Raji (cell line): ENCODE measurements around the gene C19orf47.

Experiments
- POLR2A ChIP-seq: IDR thresholded peaks from 2 replicates; pipeline ENCODE4 v1.6.1; 2011; ENCODE audit warnings: low read depth, low read length, control low read depth; ENCODE audit not compliant: insufficient read depth

C19orf47 gene

DNA sequence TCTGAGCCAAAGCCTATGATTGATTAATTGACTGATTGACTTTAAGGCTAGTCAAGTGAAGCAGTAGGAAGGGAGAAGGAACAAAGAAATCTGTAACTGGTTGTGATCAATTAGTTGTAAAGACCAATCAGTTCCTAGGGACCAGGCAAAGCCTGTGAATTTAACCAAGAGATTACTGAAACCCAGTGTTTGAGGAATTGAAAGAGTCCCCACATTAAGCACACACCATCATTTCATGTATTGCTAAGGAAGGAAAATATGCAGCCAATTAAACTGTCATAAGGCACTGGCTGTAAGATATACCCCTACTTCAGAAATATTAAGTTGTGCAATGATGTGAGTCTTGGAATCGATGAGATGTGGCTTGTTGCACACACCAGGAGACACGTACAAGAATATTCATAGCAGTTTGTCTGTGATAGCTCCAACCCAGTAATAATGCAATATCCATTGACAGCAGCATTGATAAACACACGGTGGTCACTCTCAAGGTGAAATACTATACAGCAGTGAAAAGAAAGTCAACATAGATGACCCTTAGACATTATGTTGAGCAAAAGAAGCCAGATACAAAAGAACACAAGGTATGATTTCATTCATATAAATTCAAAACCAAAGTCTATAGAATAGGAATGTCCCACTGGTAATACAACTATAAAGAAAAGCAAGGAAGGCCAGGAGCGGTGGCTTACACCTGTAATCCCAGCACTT, 9.0 kb downstream of the C19orf47 start:
- TF ChIP-seq POLR2A = no peak

DNA sequence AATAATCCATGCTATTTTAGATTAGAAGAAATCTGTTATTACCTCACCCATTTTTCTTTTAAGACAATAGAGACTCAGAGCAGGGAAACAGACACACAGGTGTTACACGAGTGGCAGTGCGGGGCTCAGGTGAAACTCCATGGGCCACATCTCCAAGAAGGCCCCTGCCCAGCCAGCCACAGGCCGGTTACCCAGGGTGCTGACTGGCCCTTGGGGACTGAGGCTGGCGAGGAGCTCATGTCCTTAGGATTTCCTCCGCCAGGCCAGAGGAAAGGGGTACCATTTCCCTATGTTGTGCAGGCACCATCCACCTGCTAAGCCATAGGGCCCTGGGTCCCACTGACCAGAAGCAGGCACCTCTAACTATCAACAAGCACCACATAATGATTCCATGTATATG, 10.6 kb downstream of the C19orf47 start:
- TF ChIP-seq POLR2A = no peak

DNA sequence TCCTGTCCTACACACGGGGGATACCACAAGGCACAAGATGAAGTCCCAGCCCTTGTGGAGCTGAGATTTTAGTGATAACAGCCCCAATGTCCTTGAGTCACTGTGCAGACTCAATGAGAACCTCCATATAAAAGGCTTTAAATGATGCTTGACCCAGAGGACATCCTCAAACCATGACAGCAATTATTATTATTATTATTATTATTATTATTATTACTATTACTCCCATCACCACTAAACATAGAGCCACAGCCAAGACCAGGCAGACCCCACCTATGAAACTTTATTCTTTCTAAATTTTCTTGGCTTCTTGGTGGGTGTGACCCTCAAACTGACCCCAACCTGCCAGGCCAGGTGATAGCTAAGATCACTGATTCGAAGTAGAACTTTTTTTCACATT, 11.1 kb downstream of the C19orf47 start:
- no peak for TF ChIP-seq POLR2A

DNA sequence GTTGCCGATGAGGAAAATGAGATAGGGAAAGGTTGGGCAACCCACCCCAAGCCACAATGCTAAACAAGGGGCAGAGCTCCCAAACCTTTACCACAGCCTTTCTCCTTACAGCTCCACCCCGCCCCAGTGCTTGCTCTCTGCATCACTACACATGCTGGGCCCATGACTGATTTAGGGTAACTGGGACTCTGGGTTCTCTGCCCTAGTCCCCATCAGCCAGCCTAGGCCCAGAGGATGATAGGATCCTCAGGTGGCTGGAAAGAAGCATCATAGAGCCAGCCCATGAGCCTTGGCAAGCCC, 11.6 kb downstream of the C19orf47 start:
- TF ChIP-seq POLR2A = no peak

DNA sequence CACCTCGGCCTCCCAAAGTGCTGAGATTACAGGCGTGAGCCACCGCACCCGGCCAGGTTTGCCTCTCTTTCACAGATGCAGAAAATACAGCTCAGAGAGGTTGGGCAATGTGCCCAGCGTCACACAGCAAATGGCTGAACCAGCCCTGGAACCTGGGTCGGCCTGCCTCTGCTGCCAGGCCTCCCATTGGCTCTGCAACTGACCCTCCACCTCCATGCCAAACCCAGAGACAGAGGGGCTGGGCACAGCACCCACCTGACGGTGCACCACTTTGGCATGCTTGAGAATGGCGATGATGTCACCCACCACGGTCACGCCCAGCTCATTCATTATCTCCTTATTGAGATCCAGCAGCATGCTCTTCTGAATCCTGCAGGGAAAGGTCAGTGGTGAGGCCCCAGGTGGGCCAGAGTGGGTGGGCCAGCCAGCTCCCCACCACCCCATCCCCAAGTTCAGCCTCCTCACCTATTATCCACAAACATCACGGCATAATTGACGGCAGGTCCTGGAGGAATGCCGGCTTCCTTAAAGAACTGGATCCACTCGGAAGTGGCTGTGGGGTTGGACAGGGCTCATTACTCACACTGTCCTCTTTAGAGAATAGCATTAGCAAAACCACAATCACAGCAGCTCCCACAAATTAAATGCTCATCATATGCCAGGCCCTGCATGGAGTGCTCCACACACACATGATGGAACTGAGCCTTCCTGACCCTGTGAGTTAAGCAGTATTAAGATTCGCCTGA, 12.2 kb downstream of the C19orf47 start:
- TF ChIP-seq POLR2A = no peak

DNA sequence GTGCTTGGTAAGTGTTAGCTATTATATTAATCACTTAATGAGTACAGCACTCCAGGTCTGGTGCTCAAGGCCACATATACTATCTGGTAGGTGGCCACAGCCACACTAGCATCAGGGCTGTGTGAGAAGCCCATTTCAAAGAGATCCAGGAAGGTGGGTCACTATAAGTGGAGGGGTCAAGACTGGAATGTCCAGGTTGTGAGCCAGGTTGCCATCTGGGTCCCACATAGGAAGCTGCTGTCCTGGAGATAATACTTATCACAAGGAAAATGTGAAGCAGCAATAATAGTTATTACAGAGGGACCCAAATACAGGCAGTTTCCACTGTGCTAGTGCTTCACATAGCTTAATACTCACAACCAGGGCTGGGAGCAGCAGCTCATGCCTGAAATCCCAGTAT, 13.1 kb downstream of the C19orf47 start:
- no peak for TF ChIP-seq POLR2A

DNA sequence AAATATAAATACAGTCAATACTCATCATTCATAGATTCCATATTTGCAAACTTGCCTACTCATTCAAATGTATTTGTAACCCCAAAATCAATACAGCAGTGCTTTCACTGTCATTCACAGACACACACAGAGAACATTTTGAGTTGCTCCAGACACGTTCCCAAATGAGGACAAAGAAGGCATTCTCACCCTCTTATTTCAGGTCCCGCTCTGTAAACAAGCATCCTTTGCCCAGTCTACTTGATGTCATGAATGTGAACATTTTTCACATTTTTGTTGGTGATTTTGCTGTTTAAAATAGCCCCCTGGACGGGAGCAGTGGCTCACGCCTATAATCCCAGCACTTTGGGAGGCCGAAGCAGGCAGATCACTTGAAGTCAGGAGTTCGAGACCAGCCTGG, 15.5 kb downstream of the C19orf47 start:
- TF ChIP-seq POLR2A = no peak

DNA sequence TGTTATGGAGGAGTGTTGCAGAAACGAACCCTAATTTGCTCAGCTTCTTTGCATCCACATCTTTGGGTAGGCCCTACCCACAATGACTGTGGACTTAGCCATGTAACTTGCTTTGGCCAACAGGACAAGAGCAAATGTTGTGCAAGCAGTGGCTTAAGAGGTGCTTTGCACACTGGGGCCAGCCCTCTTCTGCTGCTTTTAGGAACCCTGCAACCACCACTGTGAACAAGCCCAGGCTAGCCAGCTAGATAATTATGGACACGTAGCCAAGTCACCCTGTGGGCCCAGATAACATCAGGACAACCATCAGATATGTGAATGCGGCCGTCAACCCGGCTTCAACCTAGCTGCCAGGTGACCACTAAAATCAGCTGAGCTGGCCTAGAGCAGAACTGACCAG, 17.1 kb downstream of the C19orf47 start:
- no peak for TF ChIP-seq POLR2A

DNA sequence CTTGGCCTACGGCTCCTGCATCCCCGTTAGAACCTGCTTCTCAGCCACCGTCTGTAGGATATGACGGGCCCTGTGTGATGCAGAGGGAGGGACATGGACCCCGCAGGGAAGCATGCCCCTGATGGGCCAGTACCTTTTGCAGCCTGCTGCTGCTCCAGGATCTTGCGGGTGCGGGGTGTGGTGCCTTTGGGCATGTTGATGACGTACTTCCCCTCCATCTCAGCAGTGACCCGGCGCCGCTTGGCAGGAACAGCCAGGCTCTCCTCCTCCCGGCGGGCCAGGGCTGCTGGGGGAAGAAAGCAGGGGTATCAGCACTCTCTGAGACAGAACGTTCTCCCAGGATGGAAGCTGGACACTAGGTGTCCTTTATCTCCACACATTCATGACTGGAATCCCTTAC, 22.0 kb downstream of the C19orf47 start:
- TF ChIP-seq POLR2A = no peak

DNA sequence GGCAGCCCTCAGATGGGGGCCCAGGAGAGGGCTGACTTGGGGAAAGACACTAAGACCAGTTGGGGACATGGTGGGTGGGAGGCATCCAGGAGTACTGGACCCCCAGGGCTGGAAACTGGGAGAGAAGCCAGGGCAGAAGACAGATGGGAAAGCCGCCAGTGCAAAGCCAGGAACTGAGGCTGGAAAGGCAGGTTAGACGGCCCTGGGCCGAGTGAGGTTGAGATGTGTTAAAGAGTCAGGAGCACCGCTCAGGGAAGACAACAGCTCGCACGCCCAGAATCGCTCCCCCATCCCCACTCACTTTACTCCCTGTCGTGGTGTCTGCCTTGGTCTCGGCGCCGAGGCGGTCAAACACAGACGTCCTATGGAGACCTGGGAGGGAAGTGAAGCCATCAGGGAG, 24.5 kb downstream of the C19orf47 start:
- TF ChIP-seq POLR2A = no peak

DNA sequence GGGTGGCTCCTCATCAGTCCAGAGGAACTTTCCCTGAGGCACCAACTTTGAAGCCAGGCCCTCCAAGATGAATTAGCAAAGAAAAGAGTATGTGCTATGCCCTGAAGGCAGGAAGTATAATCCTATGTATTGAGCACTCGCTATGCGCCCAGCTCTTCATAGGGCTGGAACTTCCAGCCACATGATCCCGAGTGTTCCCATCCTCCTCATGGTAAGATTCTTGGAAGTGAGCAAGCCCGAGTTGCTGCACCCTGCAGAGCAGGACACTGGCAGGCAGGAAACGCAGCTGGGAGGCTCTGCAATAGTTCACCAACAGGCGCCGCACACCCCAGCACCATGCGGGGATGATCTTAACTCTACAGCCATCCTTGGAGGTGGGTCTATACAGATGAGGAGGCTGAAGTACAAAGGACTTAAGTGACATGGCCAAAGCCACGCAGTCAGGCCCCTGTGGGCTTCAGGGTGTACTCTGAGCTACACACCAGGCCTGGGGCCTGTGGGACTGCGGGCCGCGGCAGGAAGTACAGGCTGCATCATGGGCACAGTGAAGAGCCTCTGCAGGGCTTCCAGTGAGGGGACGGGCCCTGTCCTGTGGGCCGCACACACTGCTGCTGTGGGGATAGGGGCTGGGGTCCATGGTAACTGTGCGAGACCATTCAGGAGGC, 25.1 kb downstream of the C19orf47 start:
- TF ChIP-seq POLR2A = no peak

DNA sequence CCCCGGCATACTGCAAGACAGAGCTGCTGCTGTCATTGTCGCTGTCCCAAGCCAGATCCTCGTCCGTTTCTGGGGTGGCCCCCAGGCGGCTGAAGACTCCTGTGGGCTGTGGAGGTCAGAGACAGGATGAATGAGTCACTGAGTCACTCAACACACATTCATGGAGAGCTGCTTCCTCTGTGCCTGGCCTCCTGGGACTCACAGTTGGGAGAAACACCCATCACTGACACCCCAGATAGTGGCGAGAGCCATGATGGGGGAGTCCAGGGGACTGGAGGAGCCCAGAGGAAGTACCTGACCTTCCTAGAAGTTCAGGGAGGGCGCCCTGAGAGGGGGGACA, 26.0 kb downstream of the C19orf47 start:
- no peak for TF ChIP-seq POLR2A

DNA sequence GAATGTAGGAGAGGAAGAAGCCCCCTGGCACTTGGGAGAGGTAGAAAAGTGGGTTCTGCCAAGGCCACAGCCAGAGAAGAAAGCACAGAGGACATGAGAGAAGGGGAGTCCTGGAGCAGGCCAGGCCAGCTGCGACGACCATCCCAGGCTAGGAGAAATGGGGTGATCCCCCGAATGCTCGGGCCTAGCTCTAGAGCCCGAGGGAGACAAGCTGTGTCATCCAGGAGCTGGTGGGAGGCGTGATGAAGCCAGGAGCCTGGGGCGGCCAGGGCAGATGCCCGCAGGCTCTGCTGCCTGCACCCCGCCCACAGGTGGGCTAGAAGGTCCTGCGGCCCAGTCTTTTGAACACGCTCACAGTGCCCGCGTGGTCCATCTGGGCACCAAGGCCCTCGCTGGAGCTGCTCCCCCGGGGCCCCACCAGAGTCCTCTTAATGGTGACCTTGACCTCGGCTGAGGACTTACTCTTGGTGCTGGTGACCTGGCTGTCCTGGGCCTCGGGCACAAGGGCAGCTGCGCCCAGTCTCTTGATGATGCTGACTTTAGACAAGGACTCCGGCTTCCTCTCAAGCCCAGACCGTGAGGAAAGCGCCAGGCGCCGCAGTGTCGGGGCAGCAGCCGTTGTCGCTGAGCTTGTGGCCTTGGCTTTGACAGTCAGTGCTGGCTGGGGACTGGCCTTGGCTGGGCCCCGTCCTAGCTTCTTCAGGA, 26.5 kb downstream of the C19orf47 start:
- TF ChIP-seq POLR2A = no peak

DNA sequence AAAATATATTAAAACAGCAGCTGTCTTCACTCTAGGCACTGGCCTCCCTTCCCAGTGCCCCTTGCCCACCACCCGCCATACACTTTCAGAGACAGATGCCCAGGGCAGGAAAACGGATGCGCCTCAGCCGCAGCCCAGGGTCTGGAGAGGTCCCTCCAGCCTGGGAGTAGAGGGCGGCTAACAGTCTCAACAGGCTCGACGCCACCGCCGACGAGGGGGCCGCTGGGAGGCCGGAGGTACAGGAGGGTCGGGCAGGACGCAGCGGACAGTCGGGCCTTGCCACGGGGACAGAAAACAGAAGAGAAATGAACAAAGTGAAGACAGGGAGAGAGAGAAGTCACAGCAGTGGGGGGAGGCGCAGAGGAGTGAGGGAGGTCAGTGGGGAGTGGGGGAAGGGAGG, 27.1 kb downstream of the C19orf47 start:
- TF ChIP-seq POLR2A = no peak

DNA sequence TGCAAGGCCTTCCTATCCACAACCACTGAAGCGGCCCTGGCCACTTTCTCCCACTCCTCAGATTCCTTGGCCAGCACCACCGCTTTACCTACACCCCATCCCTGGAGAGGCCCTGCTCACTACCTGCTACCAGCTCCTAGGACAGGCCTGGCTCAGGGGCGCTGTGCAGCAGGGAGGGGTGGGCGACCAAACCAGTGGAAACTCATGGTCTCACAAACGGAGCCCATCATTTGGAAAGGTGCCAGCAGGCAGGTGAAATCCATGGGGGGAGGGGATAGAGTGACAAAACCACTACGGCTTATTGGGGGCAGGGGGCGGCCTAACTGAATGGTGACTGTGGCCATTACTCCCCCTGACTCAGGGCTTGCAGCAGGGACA, 27.6 kb downstream of the C19orf47 start:
- no peak for TF ChIP-seq POLR2A

DNA sequence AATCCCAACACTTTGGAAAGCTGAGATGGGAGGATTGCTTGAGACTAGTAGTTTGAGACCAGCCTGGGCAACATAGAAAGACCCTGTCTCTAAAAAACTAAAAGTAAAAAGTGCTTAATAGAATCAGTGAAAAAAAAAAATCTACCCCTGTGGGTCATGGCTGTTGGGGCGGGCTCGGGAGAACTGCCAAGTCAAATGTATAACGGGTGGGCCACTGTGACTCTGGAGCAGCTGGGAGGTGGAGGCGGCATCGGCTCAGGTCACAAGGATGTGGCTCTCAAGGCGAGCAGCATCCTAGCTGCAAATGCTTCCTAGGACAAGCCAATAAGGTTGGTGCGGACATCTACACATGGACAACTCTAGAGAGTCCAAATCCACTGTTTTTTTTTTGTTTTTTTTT, 30.9 kb downstream of the C19orf47 start:
- no peak for TF ChIP-seq POLR2A

DNA sequence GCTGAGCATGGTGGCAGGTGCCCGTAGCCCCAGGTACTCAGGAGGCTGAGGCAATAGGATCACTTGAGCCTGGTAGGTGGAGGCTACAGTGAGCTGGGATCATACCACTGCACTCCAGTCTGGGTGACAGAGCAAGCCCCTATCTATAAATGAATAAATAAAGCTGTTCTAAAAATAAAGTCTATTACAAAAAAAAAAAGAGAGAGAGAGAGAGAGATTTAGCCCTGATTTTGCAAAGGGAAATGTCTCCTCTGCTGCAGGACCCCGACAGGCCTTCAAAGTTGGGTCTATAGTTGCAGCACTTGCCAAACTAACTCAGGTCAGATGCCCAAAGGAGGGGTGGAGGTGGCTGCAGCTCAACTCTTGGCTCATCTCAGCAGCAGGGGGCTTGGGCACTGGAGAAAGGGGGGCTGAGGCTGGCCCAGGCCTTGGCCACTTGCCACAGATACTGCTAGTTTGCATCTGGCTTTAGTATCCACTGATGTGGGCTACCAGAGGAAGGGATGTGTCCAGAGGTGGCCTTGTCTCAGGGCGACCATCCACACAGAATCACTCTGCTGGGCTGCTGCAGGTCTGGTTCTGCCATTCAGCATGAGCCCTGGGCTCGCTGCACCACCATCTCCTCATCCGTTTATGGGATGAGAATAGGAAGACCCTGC, 32.3 kb downstream of the C19orf47 start:
- TF ChIP-seq POLR2A = no peak
